SK-N-SH (cell line): ENCODE results near the gene AGAP2. TPM values are rescaled to one million over a fixed set of nuclear protein-coding genes. Genes with fewer than 3 reads are reported as not detected.

ENCODE experiments used
- CTCF ChIA-PET: fragments of 300-600, 350-600 bp; formaldehyde crosslinking; extraction: SDS; loops from one replicate; lab custom pipeline; 2021; lab: Yijun Ruan, JAX
- POLR2A ChIA-PET: fragments of 350-600 bp; sonication (Branson Sonifier 250); formaldehyde crosslinking; extraction: SDS; loops from one replicate; lab custom pipeline; 2020; ENCODE audit warnings: antibody characterized with exemption, inconsistent platforms; lab: Yijun Ruan, JAX
- DNase-seq: peaks from one replicate; pipeline ENCODE4 v3.0.0; 2012
- H2AFZ ChIP-seq: fragments of 200-600 bp; sonication (generic); 2 replicates; pipeline ENCODE4 v1.8.1; 2016; ENCODE audit warnings: antibody characterized with exemption, mild to moderate bottlenecking, low read depth
- H3F3A ChIP-seq: fragments of 200-600 bp; sonication (generic); replicated peaks from 2 replicates; pipeline ENCODE3; 2016; ENCODE audit warnings: antibody characterized with exemption, mild to moderate bottlenecking; ENCODE audit not compliant: insufficient read depth
- H3K27ac ChIP-seq, 2 experiments: fragments of 200-500 bp in 1 of 2; fragments of 200-600 bp in 1 of 2; sonication (Bioruptor generic) in 1 of 2; sonication (generic), shearing (Covaris generic) in 1 of 2; 2 replicates each; pipeline versions ENCODE4 v1.5.1 to v1.6.1; 2014 to 2016; ENCODE audit warnings: low read depth in 2 of 2, inconsistent platforms in 1 of 2, low read length in 1 of 2, mild to moderate bottlenecking in 1 of 2, mixed read lengths in 1 of 2
- H3K27me3 ChIP-seq: fragments of 200-600 bp; sonication (generic), shearing (Covaris generic); 2 replicates; pipeline ENCODE4 v1.6.1; 2016; ENCODE audit warnings: mixed run types; ENCODE audit not compliant: insufficient read depth
- H3K36me3 ChIP-seq, 2 experiments: fragments of 200-500 bp in 1 of 2; fragments of 200-600 bp in 1 of 2; sonication (Bioruptor generic) in 1 of 2; sonication (generic) in 1 of 2; replicated peaks in 1 of 2; 2 replicates each; pipeline versions ENCODE3 to v1.5.1; 2014 to 2016; ENCODE audit warnings: low read length in 1 of 2, mild to moderate bottlenecking in 1 of 2; ENCODE audit not compliant: insufficient read depth in 2 of 2, control insufficient read depth in 1 of 2
- H3K4me1 ChIP-seq, 2 experiments: fragments of 200-500 bp in 1 of 2; fragments of 200-600 bp in 1 of 2; sonication (Bioruptor generic) in 1 of 2; sonication (generic), shearing (Covaris generic) in 1 of 2; 2 replicates each; pipeline versions ENCODE4 v1.5.1 to v1.6.1; 2014 to 2016; ENCODE audit warnings: low read depth in 1 of 2, low read length in 1 of 2, mixed run types in 1 of 2; ENCODE audit not compliant: insufficient read depth in 2 of 2, control insufficient read depth in 1 of 2
- H3K4me2 ChIP-seq: fragments of 200-600 bp; sonication (generic), shearing (Covaris generic); 2 replicates; pipeline ENCODE4 v1.6.1; 2017; ENCODE audit warnings: mixed run types
- H3K4me3 ChIP-seq, 2 experiments: fragments of 200-500 bp in 1 of 2; fragments of 200-600 bp in 1 of 2; sonication (Bioruptor generic) in 1 of 2; sonication (generic), shearing (Covaris generic) in 1 of 2; 2 replicates each; pipeline versions ENCODE4 v1.5.1 to v1.8.1; 2014 to 2016; ENCODE audit warnings: low read depth in 2 of 2, inconsistent platforms in 1 of 2, low read length in 1 of 2, mild to moderate bottlenecking in 1 of 2, mixed read lengths in 1 of 2, moderate library complexity in 1 of 2
- H3K79me2 ChIP-seq: fragments of 200-600 bp; sonication (generic); 2 replicates; pipeline ENCODE4 v1.8.1; 2017; ENCODE audit warnings: mild to moderate bottlenecking; ENCODE audit not compliant: insufficient read depth
- H3K9ac ChIP-seq: fragments of 200-600 bp; sonication (generic); 2 replicates; pipeline ENCODE4 v1.6.1; 2017; ENCODE audit warnings: mixed run types
- H3K9me2 ChIP-seq: fragments of 200-600 bp; sonication (generic); 2 replicates; pipeline ENCODE4 v1.6.1; 2017; ENCODE audit warnings: mixed run types
- H3K9me3 ChIP-seq: fragments of 200-600 bp; sonication (generic); 2 replicates; pipeline ENCODE4 v1.6.1; 2017; ENCODE audit warnings: mixed run types, mild to moderate bottlenecking, moderate library complexity
- H4K20me1 ChIP-seq: fragments of 200-600 bp; sonication (generic); 2 replicates; pipeline ENCODE4 v1.6.1; 2017; ENCODE audit warnings: mild to moderate bottlenecking, mixed run types; ENCODE audit not compliant: insufficient read depth
- EZH2phosphoT487 ChIP-seq: fragments of 200-600 bp; sonication (generic); IDR thresholded peaks from 2 replicates; pipeline ENCODE4 v1.6.1; 2017; ENCODE audit warnings: low read depth, mixed run types, mild to moderate bottlenecking, antibody characterized with exemption, moderate library complexity, borderline replicate concordance
- FOXM1 ChIP-seq: IDR thresholded peaks from 2 replicates; pipeline ENCODE4 v1.4.0; 2012; ENCODE audit warnings: low read depth, mild to moderate bottlenecking
- GABPA ChIP-seq: IDR thresholded peaks from 2 replicates; pipeline ENCODE4 v1.4.0; 2012; ENCODE audit warnings: low read depth, mild to moderate bottlenecking
- NRF1 ChIP-seq: IDR thresholded peaks from 2 replicates; pipeline ENCODE4 v1.6.1; 2012; ENCODE audit warnings: low read depth, mild to moderate bottlenecking, low read length
- PBX3 ChIP-seq: IDR thresholded peaks from 2 replicates; pipeline ENCODE4; 2012
- REST ChIP-seq: IDR thresholded peaks from 2 replicates; pipeline ENCODE4 v1.6.1; 2012; ENCODE audit warnings: mild to moderate bottlenecking, low read depth, low read length, moderate library complexity
- RXRA ChIP-seq: IDR thresholded peaks from 2 replicates; pipeline ENCODE4 v1.4.0; 2012; ENCODE audit warnings: low read depth, mild to moderate bottlenecking, borderline replicate concordance
- SMC3 ChIP-seq: IDR thresholded peaks from 2 replicates; pipeline ENCODE4 v1.6.1; 2012; ENCODE audit warnings: low read depth, low read length, improper control_type of control experiment
- TAF1 ChIP-seq: IDR thresholded peaks from 2 replicates; pipeline ENCODE4 v1.6.1; 2012; ENCODE audit warnings: low read depth, mild to moderate bottlenecking, low read length, moderate library complexity, borderline replicate concordance
- TCF12 ChIP-seq: IDR thresholded peaks from 2 replicates; pipeline ENCODE4 v1.4.0; 2012
- TEAD4 ChIP-seq: IDR thresholded peaks from 2 replicates; pipeline ENCODE4 v1.4.0; 2012; ENCODE audit warnings: mild to moderate bottlenecking, borderline replicate concordance; ENCODE audit not compliant: insufficient read depth
- USF2 ChIP-seq: fragments of 150-350 bp; IDR thresholded peaks from 2 replicates; pipeline ENCODE4 v1.6.1; 2017; ENCODE audit warnings: antibody characterized with exemption, low read length, low read depth, borderline replicate concordance
- ZBTB33 ChIP-seq: IDR thresholded peaks from 2 replicates; pipeline ENCODE4 v1.4.0; 2012; ENCODE audit warnings: low read depth, borderline replicate concordance
- WGBS: methylation state at CpG from one replicate; pipeline ENCODE4 v1.1.6; 2017; ENCODE audit warnings: low lambda C conversion rate; 5-methylcytosine and 5-hydroxymethylcytosine counted together
- polyA plus RNA-seq, 3 experiments: library from polyadenylated mRNA; depleted of rRNA; stranded (reverse); fragments of >200 nt; gene quantifications; 2 replicates each; pipeline ENCODE4 v1.2.3, GENCODE V29; 2012

The AGAP2 gene
- polyA plus RNA-seq, 1 of the 3 experiments (the other 2 are of a cell fraction) = 5.2 TPM

- TF ChIP-seq REST = peak; percentile 72; the same call in 1 of the 2 replicates
- TF ChIP-seq TAF1 = peak; percentile 91
- no peak for TF ChIP-seq RXRA
- peak; percentile 91; the same call in 1 of the 2 replicates for TF ChIP-seq ZBTB33
- TF ChIP-seq GABPA = peak; percentile 65
Measured at GRCh38 chr12:57782608-57783465, 44.3 kb upstream of the AGAP2 start, which contains the start of gene TSFM (continued).

GRCh38 chr12:57782243-57782607, 43.7 kb upstream of the AGAP2 start:
- CTCF ChIA-PET = interaction anchor here (0.9 to 1.6 kb wide), 10 partner anchors 10 to 124 kb away, joined by 3 to 17 read pairs (median 4); partner anchors contain the start of gene CDK4
- POLR2A ChIA-PET = interaction anchor here (1.2 kb wide), 1 partner anchor 10 kb away, joined by 4 read pairs; the partner anchor contains the start of genes EEF1AKMT3 and METTL1
- no peaks in the 10 kb centered on the region for H3K9me3 ChIP-seq
- peaks cover 22 to 30% of the 10 kb centered on the region in 2 experiments for H3K36me3 ChIP-seq
- WGBS = 25% methylated on average over 4 of the region's 4 CpGs
- H3F3A ChIP-seq = peaks cover 18% of the 10 kb centered on the region
- H4K20me1 ChIP-seq = no peaks in the 10 kb centered on the region
- H2AFZ ChIP-seq = no peak overlapping the region
- peaks cover 31% of the 10 kb centered on the region for H3K79me2 ChIP-seq
- H3K4me2 ChIP-seq = no peak overlapping the region
- DNase-seq = no peak
- H3K9ac ChIP-seq = no peak overlapping the region
- no peaks in the 10 kb centered on the region for H3K27me3 ChIP-seq
- no peaks in the 10 kb centered on the region for H3K9me2 ChIP-seq
- H3K4me3 ChIP-seq = peak overlapping the region; percentile 82 to 93; a peak in 3 of 4 replicates
- peaks cover 0 to 5% of the 10 kb centered on the region in 2 experiments; a peak in 1 of 4 replicates for H3K4me1 ChIP-seq
- no peak overlapping the region for H3K27ac ChIP-seq
- TF ChIP-seq NRF1 (no peak), TCF12 (no peak), FOXM1 (no peak), SMC3 (no peak), TEAD4 (no peak), USF2 (no peak), PBX3 (no peak), EZH2phosphoT487 (no peak), ZBTB33 (no peak), REST (no peak)
